NT2/D1 (cell line): ENCODE results near the gene COL26A1.
A peak's percentile ranks its signal among the peaks of the same experiment; 100 is the strongest.
"Not testable (repeated sequence)": the region's sequence is repeated elsewhere in the genome, so short reads cannot be mapped to it uniquely, and the experiment has no call there.

Source experiments
- DNase-seq: peaks from one replicate; pipeline ENCODE4 v3.0.0-alpha.2; 2011; ENCODE audit warnings: low read depth, low spot score
- H3K27me3 ChIP-seq: 2 replicates; pipeline ENCODE4 v1.6.0; 2011; ENCODE audit warnings: mild to moderate bottlenecking; ENCODE audit not compliant: insufficient read length, insufficient read depth
- H3K36me3 ChIP-seq: 2 replicates; pipeline ENCODE4 v1.6.1; 2011; ENCODE audit warnings: mild to moderate bottlenecking, low read length, mixed read lengths; ENCODE audit not compliant: insufficient read depth, insufficient read length
- H3K4me1 ChIP-seq: 2 replicates; pipeline ENCODE4 v1.5.1; 2011; ENCODE audit not compliant: insufficient read depth, insufficient read length
- H3K4me3 ChIP-seq: 2 replicates; pipeline ENCODE4 v1.5.1; 2011; ENCODE audit warnings: low read depth; ENCODE audit not compliant: insufficient read length
- H3K9ac ChIP-seq: 2 replicates; pipeline ENCODE4 v1.6.0; 2011; ENCODE audit warnings: low read depth; ENCODE audit not compliant: insufficient read length
- H3K9me3 ChIP-seq: 2 replicates; pipeline ENCODE4 v1.5.1; 2011; ENCODE audit warnings: mild to moderate bottlenecking, low read length; ENCODE audit not compliant: insufficient read depth
- SUZ12 ChIP-seq: IDR thresholded peaks from 2 replicates; pipeline ENCODE4 v1.6.1; 2011; ENCODE audit not compliant: insufficient read length, insufficient read depth; ENCODE audit errors: extremely low read depth
- YY1 ChIP-seq: IDR thresholded peaks from 2 replicates; pipeline ENCODE4 v1.6.1; 2011; ENCODE audit not compliant: insufficient read length, insufficient read depth
- ZNF274 ChIP-seq: IDR thresholded peaks from 2 replicates; pipeline ENCODE4 v1.6.1; 2011; ENCODE audit warnings: mild to moderate bottlenecking, low read depth, low read length

COL26A1 gene

DNA sequence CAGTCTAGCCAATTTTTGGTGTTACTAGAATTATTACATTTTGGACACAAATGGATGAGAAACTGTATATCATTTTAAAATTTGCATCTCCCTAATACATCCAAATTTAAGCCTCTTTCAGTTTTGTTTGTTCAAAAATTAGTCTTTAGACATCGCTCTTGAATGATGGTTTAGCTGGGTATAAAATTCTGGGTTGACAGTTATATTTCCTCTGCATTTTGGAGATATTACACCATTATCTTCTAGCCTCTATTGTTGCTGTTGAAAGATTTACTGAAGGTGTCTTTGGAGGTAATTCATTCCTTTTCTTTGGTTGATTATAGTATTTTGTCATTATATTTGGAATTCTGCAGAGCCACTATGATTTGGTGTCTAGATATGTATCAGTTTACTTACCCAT, 116.5 kb downstream of the COL26A1 start:
- Histone ChIP-seq H3K4me1 (no peaks in the 10 kb centered on the region), H3K27me3 (no peaks in the 10 kb centered on the region), H3K36me3 (no peaks in the 10 kb centered on the region), H3K9ac (no peak overlapping the region), H3K9me3 (peaks cover 15% of the 10 kb centered on the region), H3K4me3 (no peak overlapping the region)
- DNase-seq, result no peak
- no peak for TF ChIP-seq YY1
- TF ChIP-seq SUZ12, result no peak
- TF ChIP-seq ZNF274, result no peak

GRCh38 chr7:101486056-101486432, 123.4 kb downstream of the COL26A1 start:
- H3K9ac ChIP-seq, result peak overlapping the region; percentile 3
- H3K36me3 ChIP-seq, DNase-seq, H3K27me3 ChIP-seq, H3K9me3 ChIP-seq, H3K4me3 ChIP-seq: not testable (repeated sequence)
- H3K4me1 ChIP-seq, result peaks cover 17% of the 10 kb centered on the region

DNA sequence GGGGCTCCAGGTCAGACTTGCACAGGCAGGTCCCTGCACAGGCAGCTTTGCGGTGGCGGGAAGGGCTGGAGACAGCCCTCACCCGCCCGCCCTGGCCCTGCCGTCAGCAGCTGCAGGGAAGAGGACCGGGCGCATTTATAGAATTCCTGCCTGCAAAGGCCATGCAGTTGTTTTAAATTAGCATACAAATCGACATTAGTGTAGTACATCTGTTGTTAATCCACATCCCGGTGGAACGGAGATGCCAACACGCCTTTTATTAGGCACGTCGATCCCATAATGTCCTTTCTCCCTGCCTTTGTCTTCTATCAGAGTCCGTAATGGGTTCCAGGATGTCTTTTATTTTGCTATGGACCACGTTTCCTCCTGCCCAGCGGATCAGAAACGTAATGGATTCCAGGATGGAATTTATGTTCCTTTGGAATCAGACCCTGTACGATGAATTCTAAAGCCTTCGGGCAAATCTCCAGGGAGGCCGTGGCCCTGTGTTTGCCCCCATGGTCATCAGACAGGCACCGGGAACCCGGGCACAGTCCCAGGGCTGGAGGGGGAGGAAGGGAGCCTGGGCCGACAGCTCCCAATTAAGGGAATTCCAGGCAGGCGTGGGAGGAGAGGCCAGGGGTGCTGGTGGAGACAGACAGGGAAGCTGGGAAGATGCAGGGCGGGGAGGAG, 123.9 kb downstream of the COL26A1 start:
- peak overlapping the region; percentile 44 for H3K9ac ChIP-seq
- H3K36me3 ChIP-seq, result no peaks in the 10 kb centered on the region
- H3K9me3 ChIP-seq, result no peaks in the 10 kb centered on the region
- peaks cover 17% of the 10 kb centered on the region for H3K4me1 ChIP-seq
- no peak overlapping the region for H3K4me3 ChIP-seq
- DNase-seq, result peak; percentile 76
- no peaks in the 10 kb centered on the region for H3K27me3 ChIP-seq
- TF ChIP-seq SUZ12 (no peak), ZNF274 (no peak), YY1 (no peak)

GRCh38 chr7:101487105-101487458, 124.4 kb downstream of the COL26A1 start:
- Histone ChIP-seq H3K4me3 (no peak overlapping the region), H3K36me3 (no peaks in the 10 kb centered on the region), H3K27me3 (no peaks in the 10 kb centered on the region), H3K9ac (peak overlapping the region; percentile 44), H3K9me3 (no peaks in the 10 kb centered on the region), H3K4me1 (peaks cover 17% of the 10 kb centered on the region)
- DNase-seq, result no peak
- TF ChIP-seq YY1, result no peak
- TF ChIP-seq SUZ12, result no peak
- no peak for TF ChIP-seq ZNF274

- no peak for TF ChIP-seq ZNF274
- no peak for TF ChIP-seq SUZ12
- no peak for TF ChIP-seq YY1
- H3K9ac ChIP-seq, result no peak overlapping the region
- no peaks in the 10 kb centered on the region for H3K9me3 ChIP-seq
- DNase-seq, result no peak
- no peaks in the 10 kb centered on the region for H3K27me3 ChIP-seq
- H3K36me3 ChIP-seq, result no peaks in the 10 kb centered on the region
- no peak overlapping the region for H3K4me3 ChIP-seq
- H3K4me1 ChIP-seq, result peaks cover 17% of the 10 kb centered on the region
These were observed 125.1 kb downstream of the COL26A1 start for GRCh38 chr7:101487753-101488152.

DNA sequence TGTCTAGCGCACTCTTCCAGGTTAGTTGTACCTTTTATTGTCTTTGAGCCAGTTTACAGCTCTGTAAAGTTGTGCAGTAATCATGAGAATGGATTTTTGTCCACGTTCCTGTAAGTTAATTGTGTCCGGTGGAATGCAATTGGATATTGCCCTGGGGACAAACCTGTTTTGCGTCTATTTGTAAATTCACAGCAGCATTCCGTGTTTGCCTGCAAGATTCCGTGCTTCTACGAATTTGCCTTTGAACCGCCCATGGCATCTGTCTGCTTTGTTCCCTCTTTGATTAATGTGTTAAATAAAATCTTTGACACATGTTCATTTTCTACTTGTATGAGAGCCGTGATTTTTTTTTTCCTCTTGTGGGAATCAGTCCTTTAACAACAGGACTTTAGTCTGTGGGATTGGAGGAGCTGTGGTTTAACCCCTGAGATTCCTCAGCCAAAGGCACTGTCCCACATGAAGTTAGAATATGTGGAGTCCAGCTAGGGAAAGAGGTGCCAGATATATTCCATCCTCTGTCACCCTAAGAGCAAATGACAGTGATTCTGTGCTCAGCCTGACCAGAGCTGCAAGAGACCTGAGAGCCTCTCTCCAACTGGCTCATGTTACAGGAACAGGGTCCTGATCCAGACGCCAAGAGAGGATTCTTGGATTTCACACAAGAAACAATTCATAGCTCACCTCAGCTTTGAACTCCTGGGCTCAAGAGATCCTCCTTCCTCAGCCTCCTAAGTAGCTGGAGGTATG, 126.3 kb downstream of the COL26A1 start:
- Histone ChIP-seq H3K27me3 (no peaks in the 10 kb centered on the region), H3K9me3 (no peaks in the 10 kb centered on the region), H3K4me3 (no peak overlapping the region), H3K9ac (no peak overlapping the region), H3K36me3 (no peaks in the 10 kb centered on the region), H3K4me1 (peaks cover 19% of the 10 kb centered on the region)
- DNase-seq, result no peak
- no peak for TF ChIP-seq ZNF274
- TF ChIP-seq YY1, result no peak
- TF ChIP-seq SUZ12, result no peak

DNA sequence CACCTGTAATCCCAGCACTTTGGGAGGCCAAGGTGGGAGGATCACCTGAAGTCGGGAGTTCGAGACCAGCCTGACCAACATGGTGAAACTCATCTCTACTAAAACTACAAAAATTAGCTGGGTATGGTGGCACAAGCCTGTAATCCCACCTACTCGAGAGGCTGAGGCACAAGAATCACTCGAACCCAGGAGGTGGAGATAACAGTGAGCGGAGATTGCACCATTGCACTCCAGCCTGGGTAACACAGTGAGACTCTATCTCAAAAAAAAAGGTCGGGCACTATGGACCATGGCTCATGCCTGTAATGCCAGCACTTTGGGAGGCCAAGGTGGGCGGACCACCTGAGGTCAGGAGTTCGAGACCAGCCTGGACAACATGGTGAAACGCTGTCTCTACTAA, 127.8 kb downstream of the COL26A1 start:
- H3K4me1 ChIP-seq, result peaks cover 15% of the 10 kb centered on the region
- H3K9ac ChIP-seq, H3K9me3 ChIP-seq, H3K36me3 ChIP-seq, H3K27me3 ChIP-seq, DNase-seq, H3K4me3 ChIP-seq: not testable (repeated sequence)

DNA sequence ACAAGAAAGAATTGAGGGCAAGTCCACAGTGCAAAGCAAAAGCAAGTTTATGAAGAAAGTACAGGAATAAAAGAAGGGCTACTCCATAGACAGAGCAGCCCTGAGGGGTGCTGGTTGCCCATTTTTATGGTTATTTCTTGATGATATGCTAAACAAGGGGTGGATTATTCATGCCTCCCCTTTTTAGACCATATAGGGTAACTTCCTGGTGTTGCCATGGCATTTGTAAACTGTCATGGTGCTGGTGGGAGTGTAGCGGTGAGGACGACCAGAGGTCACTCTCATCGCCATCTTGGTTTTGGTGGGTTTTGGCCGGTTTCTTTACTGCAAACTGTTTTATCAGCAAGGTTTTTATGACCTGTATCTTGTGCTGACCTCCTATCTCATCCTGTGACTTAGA, 128.8 kb downstream of the COL26A1 start:
- not testable (repeated sequence) for H3K36me3 ChIP-seq, H3K4me3 ChIP-seq, H3K9me3 ChIP-seq, H3K9ac ChIP-seq, DNase-seq, H3K27me3 ChIP-seq
- peaks cover 15% of the 10 kb centered on the region for H3K4me1 ChIP-seq
